MM.1S (cell line): ENCODE results near the gene RTCB.

Source experiments
- DNase-seq: peaks from one replicate; pipeline ENCODE4 v3.0.0-alpha.2; 2015
- H2AFZ ChIP-seq: fragments of 300-600 bp; sonication (generic); 2 replicates; pipeline ENCODE4 v1.6.0; 2016; ENCODE audit warnings: antibody characterized with exemption, low read length
- H3F3A ChIP-seq: fragments of 300-600 bp; sonication (generic); 2 replicates; pipeline ENCODE4 v1.6.1; 2016; ENCODE audit warnings: mild to moderate bottlenecking, antibody characterized with exemption, low read length, moderate library complexity, mixed read lengths; ENCODE audit not compliant: insufficient read depth
- H3K27ac ChIP-seq: fragments of 300-600 bp; sonication (generic); 2 replicates; pipeline ENCODE4 v1.5.1; 2016; ENCODE audit warnings: mild to moderate bottlenecking, low read length
- H3K27me3 ChIP-seq: fragments of 300-600 bp; sonication (generic); replicated peaks from 2 replicates; pipeline ENCODE4 v1.6.0; 2016; ENCODE audit warnings: low read length; ENCODE audit not compliant: insufficient read depth
- H3K36me3 ChIP-seq: fragments of 300-600 bp; sonication (generic); replicated peaks from 2 replicates; pipeline ENCODE4 v1.6.1; 2016; ENCODE audit warnings: mild to moderate bottlenecking, low read length, mixed read lengths; ENCODE audit not compliant: insufficient read depth
- H3K4me1 ChIP-seq: fragments of 300-600 bp; sonication (generic); 2 replicates; pipeline ENCODE4 v1.6.1; 2016; ENCODE audit warnings: low read length, mixed read lengths
- H3K4me2 ChIP-seq: fragments of 300-600 bp; sonication (generic); 2 replicates; pipeline ENCODE4 v1.6.0; 2016; ENCODE audit warnings: low read depth, low read length
- H3K4me3 ChIP-seq: fragments of 300-600 bp; sonication (generic); 2 replicates; pipeline ENCODE4 v1.5.1; 2016; ENCODE audit warnings: low read length, mixed read lengths
- H3K79me2 ChIP-seq: fragments of 300-600 bp; sonication (generic); 2 replicates; pipeline ENCODE4 v1.6.1; 2016; ENCODE audit warnings: mixed run types, low read length, mixed read lengths
- H3K9ac ChIP-seq: fragments of 300-600 bp; sonication (generic); 2 replicates; pipeline ENCODE4 v1.6.1; 2016; ENCODE audit warnings: low read length, mixed read lengths
- H3K9me2 ChIP-seq: fragments of 300-600 bp; sonication (generic); replicated peaks from 2 replicates; pipeline ENCODE4 v1.6.1; 2016; ENCODE audit warnings: mild to moderate bottlenecking, low read length, mixed read lengths; ENCODE audit not compliant: insufficient read depth
- H3K9me3 ChIP-seq: fragments of 300-600 bp; sonication (generic); replicated peaks from 2 replicates; pipeline ENCODE4 v1.6.1; 2016; ENCODE audit warnings: mild to moderate bottlenecking, low read length, mixed read lengths; ENCODE audit not compliant: insufficient read depth
- H4K20me1 ChIP-seq: fragments of 300-600 bp; sonication (generic); 2 replicates; pipeline ENCODE4 v1.6.1; 2016; ENCODE audit warnings: mild to moderate bottlenecking, low read length, moderate library complexity, mixed read lengths; ENCODE audit not compliant: insufficient read depth
- EZH2 ChIP-seq: fragments of 300-600 bp; sonication (generic); optimal IDR thresholded peaks from 2 replicates; pipeline ENCODE3; 2017; ENCODE audit warnings: low read depth, mild to moderate bottlenecking, antibody characterized with exemption, low read length, mixed read lengths
- EZH2phosphoT487 ChIP-seq: fragments of 300-600 bp; sonication (generic); IDR thresholded peaks from 2 replicates; pipeline ENCODE4 v1.6.1; 2018; ENCODE audit warnings: antibody characterized with exemption, low read length
- TF ChIP-seq, protein P1 (sequence below): fragments of 300-600 bp; sonication (generic); IDR thresholded peaks from 2 replicates; pipeline ENCODE4 v1.5.1; 2016; ENCODE audit warnings: antibody characterized with exemption, low read length, mixed read lengths

Gene RTCB

DNA sequence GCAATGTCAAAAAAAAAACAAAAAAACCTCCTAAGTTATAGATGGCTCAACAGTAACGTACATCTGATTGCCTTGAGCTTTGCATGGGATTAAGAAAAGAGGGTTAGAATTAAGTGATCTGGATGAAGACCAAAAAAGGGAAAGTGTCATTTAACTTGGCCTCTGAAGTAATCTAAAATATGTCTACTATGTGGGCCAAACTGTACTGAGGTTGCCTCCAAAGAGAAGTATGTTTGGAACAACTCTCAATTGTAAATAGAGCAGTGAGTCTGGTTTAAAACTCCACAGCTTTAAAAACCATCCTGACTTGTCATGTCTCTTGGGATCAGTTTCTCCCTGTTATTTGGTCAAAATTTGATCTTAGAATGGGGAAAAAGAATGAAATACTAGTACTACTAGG is 11.6 kb upstream of the RTCB start:
- no peaks in the 10 kb centered on the region for H4K20me1 ChIP-seq
- no peak overlapping the region for H3K27ac ChIP-seq
- no peaks in the 10 kb centered on the region for H3K27me3 ChIP-seq
- H3K9ac ChIP-seq, result no peak overlapping the region
- H3K9me2 ChIP-seq, result no peaks in the 10 kb centered on the region
- no peaks in the 10 kb centered on the region for H3K36me3 ChIP-seq
- H3K4me2 ChIP-seq, result no peak overlapping the region
- no peak overlapping the region for H3K4me3 ChIP-seq
- no peaks in the 10 kb centered on the region for H3F3A ChIP-seq
- DNase-seq, result no peak
- no peak overlapping the region for H2AFZ ChIP-seq
- H3K4me1 ChIP-seq, result no peaks in the 10 kb centered on the region
- TF ChIP-seq EZH2phosphoT487, result no peak
- TF ChIP-seq EZH2, result no peak
- TF ChIP-seq, protein P1, sequence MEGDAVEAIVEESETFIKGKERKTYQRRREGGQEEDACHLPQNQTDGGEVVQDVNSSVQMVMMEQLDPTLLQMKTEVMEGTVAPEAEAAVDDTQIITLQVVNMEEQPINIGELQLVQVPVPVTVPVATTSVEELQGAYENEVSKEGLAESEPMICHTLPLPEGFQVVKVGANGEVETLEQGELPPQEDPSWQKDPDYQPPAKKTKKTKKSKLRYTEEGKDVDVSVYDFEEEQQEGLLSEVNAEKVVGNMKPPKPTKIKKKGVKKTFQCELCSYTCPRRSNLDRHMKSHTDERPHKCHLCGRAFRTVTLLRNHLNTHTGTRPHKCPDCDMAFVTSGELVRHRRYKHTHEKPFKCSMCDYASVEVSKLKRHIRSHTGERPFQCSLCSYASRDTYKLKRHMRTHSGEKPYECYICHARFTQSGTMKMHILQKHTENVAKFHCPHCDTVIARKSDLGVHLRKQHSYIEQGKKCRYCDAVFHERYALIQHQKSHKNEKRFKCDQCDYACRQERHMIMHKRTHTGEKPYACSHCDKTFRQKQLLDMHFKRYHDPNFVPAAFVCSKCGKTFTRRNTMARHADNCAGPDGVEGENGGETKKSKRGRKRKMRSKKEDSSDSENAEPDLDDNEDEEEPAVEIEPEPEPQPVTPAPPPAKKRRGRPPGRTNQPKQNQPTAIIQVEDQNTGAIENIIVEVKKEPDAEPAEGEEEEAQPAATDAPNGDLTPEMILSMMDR, result no peak
- H3K9me3 ChIP-seq, result no peaks in the 10 kb centered on the region
- H3K79me2 ChIP-seq, result no peaks in the 10 kb centered on the region

GRCh38 chr22:32422062-32422461 is 10.0 kb upstream of the RTCB start:
- DNase-seq, result no peak
- TF ChIP-seq EZH2 (no peak), EZH2phosphoT487 (no peak)
- TF ChIP-seq, protein P1, result no peak
- H3K36me3 ChIP-seq, result no peaks in the 10 kb centered on the region

GRCh38 chr22:32421484-32421883 is 9.4 kb upstream of the RTCB start:
- Histone ChIP-seq H3K27me3 (no peaks in the 10 kb centered on the region), H3K4me3 (no peak overlapping the region), H3K4me1 (peaks cover 9% of the 10 kb centered on the region), H2AFZ (no peak overlapping the region), H3K4me2 (no peak overlapping the region), H3K9me3 (no peaks in the 10 kb centered on the region), H3K9ac (no peak overlapping the region), H3K79me2 (no peaks in the 10 kb centered on the region), H3K27ac (no peak overlapping the region), H3F3A (peaks cover 9% of the 10 kb centered on the region), H3K9me2 (no peaks in the 10 kb centered on the region), H4K20me1 (no peaks in the 10 kb centered on the region), H3K36me3 (no peaks in the 10 kb centered on the region)
- TF ChIP-seq EZH2phosphoT487, result no peak
- no peak for TF ChIP-seq EZH2
- TF ChIP-seq, protein P1, result no peak
- DNase-seq, result no peak

More at GRCh38 chr22:32422062-32422461, 10.0 kb upstream of the RTCB start:
- no peaks in the 10 kb centered on the region for H3K27me3 ChIP-seq
- H3K9me3 ChIP-seq, result no peaks in the 10 kb centered on the region
- no peak overlapping the region for H3K9ac ChIP-seq
- H2AFZ ChIP-seq, result no peak overlapping the region
- no peak overlapping the region for H3K27ac ChIP-seq
- H3K4me1 ChIP-seq, result peaks cover 4% of the 10 kb centered on the region; the same call in 1 of the 2 replicates
- H3K4me3 ChIP-seq, result no peak overlapping the region
- H4K20me1 ChIP-seq, result no peaks in the 10 kb centered on the region
- no peaks in the 10 kb centered on the region for H3K79me2 ChIP-seq
- no peaks in the 10 kb centered on the region for H3K9me2 ChIP-seq
- peaks cover 3% of the 10 kb centered on the region for H3F3A ChIP-seq
- H3K4me2 ChIP-seq, result no peak overlapping the region
